ENCODE measurements around the gene TNFRSF18. TPM values are rescaled to one million over a fixed set of nuclear protein-coding genes. Genes with fewer than 3 reads are reported as not detected.

Gene TNFRSF18
- total and polyA plus RNA-seq, 10 of the 15 experiments (the other 5 are each of a cell fraction or from before 2014, with no cell fraction given), result 0.18 to 7.5 (median 1.5) TPM; not detected in 1

GRCh38 chr1:1200876-1201810 is 5.2 kb downstream of the TNFRSF18 start (continued):
- TF ChIP-seq, protein P1, sequence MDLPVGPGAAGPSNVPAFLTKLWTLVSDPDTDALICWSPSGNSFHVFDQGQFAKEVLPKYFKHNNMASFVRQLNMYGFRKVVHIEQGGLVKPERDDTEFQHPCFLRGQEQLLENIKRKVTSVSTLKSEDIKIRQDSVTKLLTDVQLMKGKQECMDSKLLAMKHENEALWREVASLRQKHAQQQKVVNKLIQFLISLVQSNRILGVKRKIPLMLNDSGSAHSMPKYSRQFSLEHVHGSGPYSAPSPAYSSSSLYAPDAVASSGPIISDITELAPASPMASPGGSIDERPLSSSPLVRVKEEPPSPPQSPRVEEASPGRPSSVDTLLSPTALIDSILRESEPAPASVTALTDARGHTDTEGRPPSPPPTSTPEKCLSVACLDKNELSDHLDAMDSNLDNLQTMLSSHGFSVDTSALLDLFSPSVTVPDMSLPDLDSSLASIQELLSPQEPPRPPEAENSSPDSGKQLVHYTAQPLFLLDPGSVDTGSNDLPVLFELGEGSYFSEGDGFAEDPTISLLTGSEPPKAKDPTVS (IDR thresholded peaks at IDR 0.05; ENCODE audit: low read depth, low read length), result no peak
- TF ChIP-seq MYB (IDR thresholded peaks at IDR 0.05; ENCODE audit: borderline replicate concordance, low read depth, low read length), result no peak
- no peak for TF ChIP-seq NFIC (IDR thresholded peaks at IDR 0.05; ENCODE audit: low read depth, low read length)
- 0 out of 2 replicates have a peak, but pooled peaks have one; percentile 40 for TF ChIP-seq TCF3 (IDR thresholded peaks at IDR 0.05; ENCODE audit: borderline replicate concordance, insufficient read depth, low read depth, low read length)
- no peak for TF ChIP-seq STAT1 (conservative IDR thresholded peaks at IDR 0.05)
- 0 out of 2 replicates have a peak, but pooled peaks have one; percentile 23 for TF ChIP-seq TBL1XR1 (IDR thresholded peaks at IDR 0.05; ENCODE audit: low read depth, low read length)
- no peak for TF ChIP-seq BMI1 (IDR thresholded peaks at IDR 0.05; ENCODE audit: borderline replicate concordance)
- TF ChIP-seq EP300 (IDR thresholded peaks at IDR 0.05; ENCODE audit: borderline replicate concordance in 1 of 2, control insufficient read depth in 1 of 2, low read depth in 2 of 2, low read length in 2 of 2), result peak; percentile 81 to 83; a peak in 3 of 4 replicates
- TF ChIP-seq SMAD5 (IDR thresholded peaks at IDR 0.05; ENCODE audit: low read depth), result no peak
- no peak for TF ChIP-seq RAD21 (IDR thresholded peaks at IDR 0.05; ENCODE audit: insufficient read depth, low read depth, low read length)
- 0 out of 2 replicates have a peak, but pooled peaks have one; percentile 41 for TF ChIP-seq RCOR1 (conservative IDR thresholded peaks at IDR 0.05; ENCODE audit: low read depth, low read length)
- peak; percentile 80 for TF ChIP-seq ZNF24 (IDR thresholded peaks at IDR 0.05)
- no peak for TF ChIP-seq IKZF2 (IDR thresholded peaks at IDR 0.05)
- no peak for TF ChIP-seq RAD51 (IDR thresholded peaks at IDR 0.05)
- no peak for TF ChIP-seq CHD4 (IDR thresholded peaks at IDR 0.05)
- peak; percentile 79; the same call in 1 of the 2 replicates for TF ChIP-seq PAX5 (IDR thresholded peaks at IDR 0.05; ENCODE audit: borderline replicate concordance, low read depth, low read length)
- TF ChIP-seq SUPT20H (IDR thresholded peaks at IDR 0.05; ENCODE audit: borderline replicate concordance, control insufficient read depth, low read depth, low read length), result no peak
- no peak for TF ChIP-seq ZZZ3 (IDR thresholded peaks at IDR 0.05; ENCODE audit: control insufficient read depth, insufficient read length, low read depth)
- no peak for TF ChIP-seq ZNF384 (IDR thresholded peaks at IDR 0.05; ENCODE audit: borderline replicate concordance, low read depth, low read length)
- TF ChIP-seq NFXL1 (IDR thresholded peaks at IDR 0.05; ENCODE audit: borderline replicate concordance), result no peak
- no peak for TF ChIP-seq HDGF (IDR thresholded peaks at IDR 0.05)
- no peak for TF ChIP-seq MXI1 (IDR thresholded peaks at IDR 0.05; ENCODE audit: low read depth, low read length)
- TF ChIP-seq USF2 (IDR thresholded peaks at IDR 0.05; ENCODE audit: borderline replicate concordance, low read depth, low read length), result no peak
- TF ChIP-seq ZBTB11 (CRISPR knock-in tag; IDR thresholded peaks at IDR 0.05), result no peak
